AG04449 (cell line): ENCODE results near the gene PTPRF.

Source experiments
- CTCF ChIA-PET: fragments of 350-600 bp; formaldehyde crosslinking; extraction: SDS; loops from one replicate; lab custom pipeline; 2021; ENCODE audit warnings: antibody characterized with exemption; lab: Yijun Ruan, JAX
- POLR2A ChIA-PET: fragments of 400-600, 350-600 bp; formaldehyde crosslinking; extraction: SDS; loops from one replicate; lab custom pipeline; 2020; ENCODE audit warnings: antibody characterized with exemption, inconsistent platforms; lab: Yijun Ruan, JAX
- DNase-seq: peaks from one replicate; pipeline ENCODE4 v3.0.0-alpha.2; 2010; ENCODE audit warnings: low read depth, low spot score
- H3K4me3 ChIP-seq: 2 replicates; pipeline ENCODE4 v1.5.1; 2011; ENCODE audit warnings: low read depth, mild to moderate bottlenecking, control low read depth, low read length
- TF ChIP-seq, protein P1 (sequence below): IDR thresholded peaks from one replicate; pipeline ENCODE4 v1.5.1; 2011; ENCODE audit warnings: mild to moderate bottlenecking, moderate library complexity, low read length, control low read depth, inconsistent platforms; ENCODE audit not compliant: insufficient read depth; ENCODE audit errors: missing control alignments

Gene PTPRF

DNA sequence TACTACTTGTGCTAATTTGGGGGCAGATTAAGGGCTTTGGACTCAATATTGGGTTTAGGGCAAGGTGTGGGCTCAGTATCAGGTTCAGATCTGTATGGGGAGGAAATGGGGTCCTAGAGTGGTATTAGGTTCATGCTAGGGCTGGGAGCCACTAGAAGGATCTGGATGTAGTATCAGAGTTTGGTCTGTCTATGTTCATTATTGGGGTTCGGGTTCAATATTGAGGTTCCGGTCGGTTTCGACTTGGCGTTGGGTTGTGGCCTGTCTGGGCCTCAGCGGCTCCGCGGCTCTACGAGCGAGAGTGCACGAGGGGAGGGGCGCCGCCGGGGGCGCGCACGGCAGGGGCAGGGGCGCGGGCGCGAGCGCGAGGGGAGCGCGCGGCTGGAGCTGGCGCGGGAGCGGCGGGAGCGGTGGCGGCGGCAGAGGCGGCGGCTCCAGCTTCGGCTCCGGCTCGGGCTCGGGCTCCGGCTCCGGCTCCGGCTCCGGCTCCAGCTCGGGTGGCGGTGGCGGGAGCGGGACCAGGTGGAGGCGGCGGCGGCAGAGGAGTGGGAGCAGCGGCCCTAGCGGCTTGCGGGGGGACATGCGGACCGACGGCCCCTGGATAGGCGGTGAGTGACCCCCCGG is at the start of gene PTPRF:
Gene PTPRF (plus strand): TSS at position 401 of the 624 bp plus-strand sequence. CDS start 14,193 bp downstream, outside the sequence.
- no peak for DNase-seq
- ChIA-PET POLR2A (interaction anchor here (1.7 kb wide), 1 partner anchor 119 kb away, joined by 11 read pairs; the partner anchor contains the start of gene KDM4A), CTCF (interaction anchor here (0.8 to 4.5 kb wide), 33 partner anchors 10 to 518 kb away, joined by 3 to 30 read pairs (median 5); partner anchors contain the start of gene KDM4A)
- peak within 1 kb of the TSS; percentile 75 for H3K4me3 ChIP-seq
- TF ChIP-seq, protein P1, sequence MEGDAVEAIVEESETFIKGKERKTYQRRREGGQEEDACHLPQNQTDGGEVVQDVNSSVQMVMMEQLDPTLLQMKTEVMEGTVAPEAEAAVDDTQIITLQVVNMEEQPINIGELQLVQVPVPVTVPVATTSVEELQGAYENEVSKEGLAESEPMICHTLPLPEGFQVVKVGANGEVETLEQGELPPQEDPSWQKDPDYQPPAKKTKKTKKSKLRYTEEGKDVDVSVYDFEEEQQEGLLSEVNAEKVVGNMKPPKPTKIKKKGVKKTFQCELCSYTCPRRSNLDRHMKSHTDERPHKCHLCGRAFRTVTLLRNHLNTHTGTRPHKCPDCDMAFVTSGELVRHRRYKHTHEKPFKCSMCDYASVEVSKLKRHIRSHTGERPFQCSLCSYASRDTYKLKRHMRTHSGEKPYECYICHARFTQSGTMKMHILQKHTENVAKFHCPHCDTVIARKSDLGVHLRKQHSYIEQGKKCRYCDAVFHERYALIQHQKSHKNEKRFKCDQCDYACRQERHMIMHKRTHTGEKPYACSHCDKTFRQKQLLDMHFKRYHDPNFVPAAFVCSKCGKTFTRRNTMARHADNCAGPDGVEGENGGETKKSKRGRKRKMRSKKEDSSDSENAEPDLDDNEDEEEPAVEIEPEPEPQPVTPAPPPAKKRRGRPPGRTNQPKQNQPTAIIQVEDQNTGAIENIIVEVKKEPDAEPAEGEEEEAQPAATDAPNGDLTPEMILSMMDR = no peak

DNA sequence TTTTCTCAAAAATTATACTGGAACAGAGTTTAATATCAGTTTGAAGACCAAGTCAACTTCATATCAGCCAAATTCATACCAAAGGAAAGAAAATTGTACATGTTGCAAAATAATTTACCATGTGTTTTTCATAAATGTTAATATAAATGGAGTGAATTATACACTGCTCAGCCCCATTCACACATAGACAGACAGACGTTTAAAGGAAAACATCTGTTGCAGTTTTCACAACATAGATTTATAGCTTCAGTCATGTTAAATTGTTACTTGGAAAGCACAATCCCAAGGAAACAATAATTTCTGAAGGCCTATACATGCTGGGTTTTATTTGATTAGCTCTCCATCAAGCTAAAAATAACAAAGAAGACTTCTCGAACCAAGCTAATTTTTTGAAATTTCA is 49.2 kb upstream of the PTPRF start:
- TF ChIP-seq, protein P1 = no peak
- CTCF ChIA-PET = no interaction called here
- no peak overlapping the region for H3K4me3 ChIP-seq
- DNase-seq = no peak
- POLR2A ChIA-PET = no interaction called here

DNA sequence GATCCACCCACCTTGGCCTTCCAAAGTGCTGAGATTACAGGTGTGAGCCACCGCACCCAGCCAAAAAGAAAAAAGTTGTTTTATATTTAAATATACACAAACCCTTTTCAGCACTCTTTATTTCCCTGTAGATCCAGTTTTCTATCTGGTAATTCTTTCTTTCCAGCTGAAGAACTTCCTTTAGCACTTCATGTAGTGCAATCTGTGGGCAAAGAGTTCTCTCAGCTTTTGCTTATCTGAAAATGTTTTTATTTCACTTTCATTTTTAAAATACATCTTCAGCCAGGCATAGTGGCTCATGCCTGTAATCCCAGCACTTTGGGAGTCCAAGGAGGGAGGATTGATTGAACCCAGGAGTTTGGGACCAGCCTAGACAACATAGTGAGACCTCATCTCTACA is 48.5 kb upstream of the PTPRF start:
- H3K4me3 ChIP-seq = no peak overlapping the region
- ChIA-PET POLR2A (no interaction called here), CTCF (no interaction called here)
- DNase-seq = no peak
- TF ChIP-seq, protein P1 = no peak

DNA sequence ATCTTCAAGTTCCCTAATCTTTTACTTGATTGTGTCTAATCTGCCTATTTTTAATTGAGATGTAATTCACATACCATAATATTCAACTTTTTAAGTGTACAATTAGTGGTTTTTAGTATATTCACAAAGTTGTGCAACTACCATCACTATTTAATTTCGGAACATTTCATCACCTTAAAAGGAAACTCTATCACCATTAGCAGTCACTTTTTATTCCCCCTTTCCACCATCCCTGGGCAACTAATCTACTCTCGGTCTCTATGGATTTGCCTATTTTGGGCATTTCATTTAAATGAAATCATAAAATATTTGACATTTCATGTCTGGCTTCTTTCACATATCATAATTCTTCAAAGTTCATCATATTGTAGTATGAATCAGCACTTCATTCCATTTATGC is 46.3 kb upstream of the PTPRF start:
- CTCF ChIA-PET = no interaction called here
- no peak for DNase-seq
- no peak overlapping the region for H3K4me3 ChIP-seq
- TF ChIP-seq, protein P1 = no peak
- POLR2A ChIA-PET = no interaction called here

DNA sequence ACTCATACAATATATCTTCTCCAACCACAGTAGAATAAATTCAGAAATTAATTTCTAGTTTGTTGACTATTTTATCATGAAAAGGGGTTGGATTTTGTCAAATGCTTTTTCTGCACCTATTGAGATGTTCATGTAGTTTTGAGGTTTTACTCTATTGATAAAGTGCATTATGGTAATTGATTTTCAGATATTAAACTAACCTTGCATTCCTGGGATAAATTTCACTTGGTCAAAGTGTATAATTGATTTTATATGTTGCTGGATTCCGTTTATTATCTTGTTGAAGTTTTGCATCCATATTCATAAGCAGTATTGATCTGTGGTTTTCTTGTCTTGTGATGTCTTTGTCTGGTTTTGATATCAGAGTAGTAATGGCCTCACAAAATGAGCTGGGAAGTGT is 42.5 kb upstream of the PTPRF start:
- CTCF ChIA-PET = no interaction called here

DNA sequence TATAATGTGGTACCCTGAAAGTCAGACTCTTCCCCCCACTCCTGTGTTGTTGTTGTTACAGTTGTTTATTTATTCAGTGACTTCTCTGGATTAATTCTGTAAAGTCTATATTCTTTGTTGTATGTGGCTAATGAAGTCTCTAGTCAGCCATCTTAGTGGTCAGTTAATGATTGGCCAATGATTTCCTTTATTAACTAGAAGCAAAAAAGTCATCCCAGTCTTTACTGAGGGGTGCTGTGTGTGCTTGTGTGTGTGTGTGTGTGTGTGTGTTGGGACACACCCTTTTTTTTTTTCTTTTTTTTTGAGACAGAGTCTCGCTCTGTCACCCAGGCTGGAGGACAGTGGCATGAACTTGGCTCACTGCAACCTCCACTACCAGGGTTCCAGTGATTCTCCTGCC is 39.6 kb upstream of the PTPRF start:
- H3K4me3 ChIP-seq = no peak overlapping the region
- POLR2A ChIA-PET = no interaction called here
- CTCF ChIA-PET = interaction anchor here (2.2 kb wide), 1 partner anchor 17 kb away, joined by 5 read pairs; no protein-coding TSS in a partner anchor
- TF ChIP-seq, protein P1 = no peak
- DNase-seq = no peak

More for the DNA sequence above, 42.5 kb upstream of the PTPRF start:
- TF ChIP-seq, protein P1 = no peak
- no peak overlapping the region for H3K4me3 ChIP-seq
- POLR2A ChIA-PET = no interaction called here
- DNase-seq = no peak
